HEK293 (cell line): ENCODE data around the gene BNIPL.

Source experiments
- CTCF ChIA-PET: fragments of 350-600 bp; formaldehyde crosslinking; extraction: SDS; loops from one replicate; lab custom pipeline; 2021; ENCODE audit warnings: antibody characterized with exemption; lab: Yijun Ruan, JAX
- POLR2A ChIA-PET: fragments of 300-600 bp; formaldehyde crosslinking; extraction: SDS; loops from one replicate; lab custom pipeline; 2020; ENCODE audit warnings: antibody characterized with exemption, inconsistent platforms; lab: Yijun Ruan, JAX
- H3K27ac ChIP-seq: fragments of 200-500 bp; sonication (Bioruptor generic); 2 replicates; pipeline ENCODE4 v1.5.1; 2014; ENCODE audit warnings: low read depth, low read length, control low read depth, inconsistent platforms; ENCODE audit errors: extremely low read depth
- H3K36me3 ChIP-seq, 2 experiments: fragments of 200-500 bp in 1 of 2; sonication (Bioruptor generic) in 1 of 2; 1 replicate in 1 of 2; 2 replicates in 1 of 2; pipeline ENCODE4 v1.5.1; 2014 to 2017; ENCODE audit warnings: inconsistent platforms in 2 of 2, low read length in 2 of 2; ENCODE audit not compliant: control insufficient read depth in 2 of 2, insufficient read depth in 1 of 2
- H3K4me1 ChIP-seq: fragments of 200-500 bp; sonication (Bioruptor generic); 2 replicates; pipeline ENCODE4 v1.5.1; 2014; ENCODE audit warnings: mild to moderate bottlenecking, low read length, inconsistent platforms; ENCODE audit not compliant: control insufficient read depth, insufficient read depth
- H3K4me3 ChIP-seq: 2 replicates; pipeline ENCODE4 v1.5.1; 2011; ENCODE audit warnings: low read depth, mild to moderate bottlenecking, control low read depth, low read length, moderate library complexity
- H3K9me3 ChIP-seq: fragments of 200-500 bp; sonication (Bioruptor generic); 2 replicates; pipeline ENCODE4 v1.5.1; 2014; ENCODE audit warnings: low read depth, low read length, inconsistent platforms; ENCODE audit not compliant: control insufficient read depth, insufficient read depth
- ATF2 ChIP-seq: fragments of 450-650 bp; formaldehyde crosslinking; IDR thresholded peaks from 2 replicates; pipeline ENCODE4 v1.5.1; 2016; ENCODE audit warnings: missing biosample characterization, missing genetic modification characterization, low read depth
- BCL6B ChIP-seq: fragments of 450-650 bp; formaldehyde crosslinking; IDR thresholded peaks from 2 replicates; pipeline ENCODE4 v1.5.1; 2017; ENCODE audit warnings: missing biosample characterization, missing genetic modification characterization
- GLIS1 ChIP-seq: fragments of 450-650 bp; formaldehyde crosslinking; IDR thresholded peaks from 2 replicates; pipeline ENCODE4 v1.5.1; 2016; ENCODE audit warnings: missing biosample characterization, missing genetic modification characterization
- GLIS2 ChIP-seq: fragments of 450-650 bp; formaldehyde crosslinking; IDR thresholded peaks from 2 replicates; pipeline ENCODE4 v1.5.1; 2016; ENCODE audit warnings: missing biosample characterization, missing genetic modification characterization
- INSM2 ChIP-seq: fragments of 450-650 bp; formaldehyde crosslinking; IDR thresholded peaks from 2 replicates; pipeline ENCODE4 v1.5.1; 2016; ENCODE audit warnings: missing biosample characterization, missing genetic modification characterization
- KLF7 ChIP-seq: fragments of 450-650 bp; formaldehyde crosslinking; IDR thresholded peaks from 2 replicates; pipeline ENCODE4 v1.5.1; 2016; ENCODE audit warnings: missing biosample characterization, missing genetic modification characterization, borderline replicate concordance
- OSR2 ChIP-seq: fragments of 450-650 bp; formaldehyde crosslinking; IDR thresholded peaks from 2 replicates; pipeline ENCODE4 v1.5.1; 2016; ENCODE audit warnings: missing biosample characterization, missing genetic modification characterization
- PATZ1 ChIP-seq: fragments of 450-650 bp; formaldehyde crosslinking; IDR thresholded peaks from 2 replicates; pipeline ENCODE4 v1.5.1; 2016; ENCODE audit warnings: missing biosample characterization, missing genetic modification characterization
- ZBTB10 ChIP-seq: fragments of 450-650 bp; formaldehyde crosslinking; IDR thresholded peaks from 2 replicates; pipeline ENCODE4 v1.5.1; 2016; ENCODE audit warnings: missing biosample characterization, missing genetic modification characterization
- ZFP37 ChIP-seq: fragments of 450-650 bp; formaldehyde crosslinking; IDR thresholded peaks from 2 replicates; pipeline ENCODE4 v1.5.1; 2016; ENCODE audit warnings: missing biosample characterization, missing genetic modification characterization
- ZNF155 ChIP-seq: fragments of 450-650 bp; formaldehyde crosslinking; IDR thresholded peaks from 2 replicates; pipeline ENCODE4 v1.5.1; 2016; ENCODE audit warnings: missing biosample characterization, missing genetic modification characterization
- ZNF184 ChIP-seq: fragments of 450-650 bp; IDR thresholded peaks from 2 replicates; pipeline ENCODE4 v1.5.1; 2018; ENCODE audit warnings: missing biosample characterization, mild to moderate bottlenecking, missing genetic modification characterization
- ZNF24 ChIP-seq: fragments of 450-650 bp; formaldehyde crosslinking; IDR thresholded peaks from 2 replicates; pipeline ENCODE4 v1.5.1; 2016; ENCODE audit warnings: missing biosample characterization, missing genetic modification characterization
- ZNF341 ChIP-seq: fragments of 450-650 bp; formaldehyde crosslinking; IDR thresholded peaks from 2 replicates; pipeline ENCODE4; 2016; ENCODE audit warnings: low read depth, missing biosample characterization, missing genetic modification characterization
- ZNF354C ChIP-seq: fragments of 450-650 bp; formaldehyde crosslinking; IDR thresholded peaks from 2 replicates; pipeline ENCODE4 v1.5.1; 2016; ENCODE audit warnings: missing biosample characterization, missing genetic modification characterization, low read depth, borderline replicate concordance
- ZNF394 ChIP-seq: fragments of 450-650 bp; formaldehyde crosslinking; IDR thresholded peaks from 2 replicates; pipeline ENCODE4 v1.5.1; 2016; ENCODE audit warnings: missing biosample characterization, missing genetic modification characterization, mild to moderate bottlenecking, moderate library complexity, borderline replicate concordance
- ZNF473 ChIP-seq: fragments of 450-650 bp; formaldehyde crosslinking; IDR thresholded peaks from 2 replicates; pipeline ENCODE4 v1.5.1; 2017; ENCODE audit warnings: missing biosample characterization, missing genetic modification characterization
- ZNF514 ChIP-seq: fragments of 450-650 bp; formaldehyde crosslinking; IDR thresholded peaks from 2 replicates; pipeline ENCODE4 v1.5.1; 2016; ENCODE audit warnings: missing biosample characterization, missing genetic modification characterization
- ZNF558 ChIP-seq: fragments of 450-650 bp; formaldehyde crosslinking; IDR thresholded peaks from 2 replicates; pipeline ENCODE4 v1.5.1; 2016; ENCODE audit warnings: missing biosample characterization, missing genetic modification characterization
- ZNF580 ChIP-seq: fragments of 450-650 bp; formaldehyde crosslinking; IDR thresholded peaks from 2 replicates; pipeline ENCODE4 v1.5.1; 2016; ENCODE audit warnings: missing biosample characterization, missing genetic modification characterization
- ZNF596 ChIP-seq: fragments of 450-650 bp; IDR thresholded peaks from 2 replicates; pipeline ENCODE4 v1.5.0; 2018; ENCODE audit warnings: missing biosample characterization, mild to moderate bottlenecking, missing genetic modification characterization, moderate library complexity
- ZNF639 ChIP-seq: fragments of 450-650 bp; formaldehyde crosslinking; IDR thresholded peaks from 2 replicates; pipeline ENCODE4 v1.5.1; 2016; ENCODE audit warnings: missing biosample characterization, missing genetic modification characterization
- ZNF768 ChIP-seq: fragments of 450-650 bp; formaldehyde crosslinking; IDR thresholded peaks from 2 replicates; pipeline ENCODE4 v1.5.1; 2018; ENCODE audit warnings: missing biosample characterization, mild to moderate bottlenecking, missing genetic modification characterization

Gene BNIPL

GRCh38 chr1:151047591-151047924, 11.2 kb downstream of the BNIPL start, which contains the start of gene C1orf56 (continued):
- TF ChIP-seq ZNF24 (tag by site-specific recombination) (no peak), ZNF558 (tag by site-specific recombination) (no peak), ZFP37 (tag by site-specific recombination) (no peak), ZNF639 (no peak), ATF2 (tag by site-specific recombination) (no peak), ZNF473 (no peak), ZNF354C (tag by site-specific recombination) (no peak), GLIS1 (tag by site-specific recombination) (peak; percentile 83), ZBTB10 (tag by site-specific recombination) (peak; percentile 37; the same call in 1 of the 2 replicates), ZNF394 (no peak), GLIS2 (peak; percentile 88), ZNF580 (0 out of 2 replicates have a peak, but pooled peaks have one; percentile 40), INSM2 (tag by site-specific recombination) (no peak), BCL6B (no peak), ZNF341 (tag by site-specific recombination) (peak; percentile 27; the same call in 1 of the 2 replicates), OSR2 (no peak), KLF7 (tag by site-specific recombination) (no peak)

- Histone ChIP-seq H3K9me3 (no peaks in the 10 kb centered on the region), H3K4me1 (no peaks in the 10 kb centered on the region), H3K36me3 (peaks cover 0 to 31% of the 10 kb centered on the region in 2 experiments; a peak in 2 of 3 replicates), H3K4me3 (peak overlapping the region; percentile 52), H3K27ac (peak overlapping the region; percentile 81)
- ChIA-PET POLR2A (interaction anchor here (1.2 to 2.4 kb wide), 6 partner anchors 10 to 42 kb away, joined by 3 to 17 read pairs (median 8); partner anchors contain the start of genes CDC42SE1, MINDY1 and MLLT11), CTCF (interaction anchor here (0.6 to 2.0 kb wide), 7 partner anchors 9 to 110 kb away, joined by 3 to 15 read pairs (median 4); partner anchors contain the start of genes CDC42SE1 and MLLT11)
- TF ChIP-seq PATZ1 (tag by site-specific recombination) (peak; percentile 1), ZNF596 (no peak), ZNF768 (tag by site-specific recombination) (no peak), ZNF155 (tag by site-specific recombination) (no peak), ZNF514 (tag by site-specific recombination) (no peak), ZNF184 (tag by site-specific recombination) (no peak)
Observed at GRCh38 chr1:151047925-151048644, 11.7 kb downstream of the BNIPL start.
